Measurements from ENCODE around the gene ALG13.
"Not testable (repeated sequence)": the region's sequence is repeated elsewhere in the genome, so short reads cannot be mapped to it uniquely, and the experiment has no call there.

ALG13 gene

DNA sequence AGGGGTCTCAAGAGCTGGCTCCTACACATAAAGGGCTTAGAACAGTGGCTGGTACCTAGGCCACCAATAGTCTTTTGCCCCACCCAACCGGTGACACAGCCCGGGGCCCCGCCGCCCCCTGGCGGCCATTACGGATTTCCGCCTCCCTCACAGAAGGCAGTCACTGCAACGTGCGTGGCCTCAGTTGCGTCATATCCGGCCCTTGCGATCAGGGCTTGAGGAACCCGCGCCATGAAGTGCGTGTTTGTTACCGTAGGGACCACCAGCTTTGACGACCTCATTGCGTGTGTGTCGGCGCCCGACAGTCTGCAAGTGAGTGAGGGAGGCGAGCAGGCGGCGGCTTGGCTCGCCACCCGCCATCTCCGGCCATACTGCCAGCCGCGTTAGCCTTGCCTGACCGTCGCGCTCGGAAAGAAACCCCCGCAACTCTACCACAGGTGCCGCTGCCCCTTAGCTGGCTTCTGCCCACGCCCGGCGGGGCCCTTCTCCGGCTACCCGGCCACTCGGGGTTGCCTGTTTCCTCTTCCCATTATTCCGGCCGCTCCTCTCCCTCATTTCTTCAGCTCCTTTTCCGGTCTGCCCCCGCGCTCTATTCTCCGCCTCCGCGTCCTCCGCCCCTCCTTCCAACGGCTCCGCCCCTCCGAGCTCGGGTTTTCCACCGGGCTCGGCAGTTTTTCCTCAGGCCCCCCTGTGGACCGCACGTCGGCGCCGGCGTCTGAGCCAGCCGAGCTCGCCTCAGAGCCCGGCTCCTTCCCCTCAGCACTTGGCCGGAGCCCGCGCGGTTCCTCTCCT is at the start of gene ALG13:
TSS of gene ALG13 (plus strand) at position 183 of the 792 bp plus-strand sequence. CDS start at position 232, 49 bp downstream.
- peak; percentile 86 for DNase-seq

DNA sequence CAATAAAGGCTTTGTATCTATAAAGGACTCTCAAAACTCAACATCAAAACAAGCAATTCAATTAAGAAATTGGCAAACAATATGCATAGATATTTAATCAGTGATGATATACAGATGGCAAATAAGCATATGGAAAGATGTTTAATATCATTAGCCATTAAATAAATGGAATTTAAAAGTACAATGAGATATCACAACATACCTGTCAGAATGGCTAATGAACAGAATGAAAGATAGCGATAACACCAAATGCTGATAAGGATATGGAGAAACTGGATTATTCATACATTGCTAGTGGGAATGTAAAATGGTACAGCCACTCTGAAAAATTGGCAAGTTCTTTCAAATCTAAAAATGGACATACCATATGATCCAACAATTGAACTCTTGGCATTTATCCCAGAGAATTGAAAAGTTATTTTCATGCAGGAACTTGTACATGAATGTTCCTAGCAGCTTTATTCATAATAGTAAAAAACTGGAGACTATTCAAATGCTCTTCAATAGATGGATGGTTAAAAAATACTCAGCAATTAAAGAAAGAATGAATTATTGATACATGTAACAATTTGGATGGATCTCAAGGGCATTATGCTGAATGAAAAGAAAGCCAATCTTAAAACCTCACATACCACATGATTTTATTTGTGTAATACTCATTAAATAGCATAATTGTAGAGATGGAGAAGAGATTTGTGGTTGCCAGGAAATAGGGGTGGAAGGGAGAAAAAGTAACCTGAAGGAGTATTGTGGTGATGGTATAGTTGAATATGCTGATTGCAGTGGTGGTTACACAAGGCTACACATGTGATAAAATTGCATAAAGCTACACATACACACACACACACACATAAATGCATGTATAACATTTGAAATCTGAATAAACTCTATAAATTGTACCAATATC is 45.9 kb upstream of the ALG13 start:
- DNase-seq = no peak

DNA sequence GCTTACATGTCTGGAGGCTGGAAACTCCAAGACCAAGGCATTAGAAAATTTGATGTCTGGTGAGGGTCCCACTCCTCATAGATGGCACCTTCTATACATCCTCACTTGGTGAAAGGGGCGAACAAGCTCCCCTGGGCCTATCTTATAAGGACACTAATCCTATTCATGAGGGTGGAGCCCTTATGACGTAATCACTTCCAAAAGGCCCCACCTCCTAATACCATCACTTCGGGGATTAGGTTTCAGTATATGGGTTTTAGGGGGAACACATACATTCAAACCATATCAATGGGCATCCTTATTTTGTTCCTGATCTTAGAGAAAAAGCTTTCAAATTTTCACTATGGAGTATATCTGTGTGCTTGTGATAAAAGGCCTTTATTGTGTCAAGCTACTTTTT is 39.0 kb upstream of the ALG13 start:
- DNase-seq = no peak

DNA sequence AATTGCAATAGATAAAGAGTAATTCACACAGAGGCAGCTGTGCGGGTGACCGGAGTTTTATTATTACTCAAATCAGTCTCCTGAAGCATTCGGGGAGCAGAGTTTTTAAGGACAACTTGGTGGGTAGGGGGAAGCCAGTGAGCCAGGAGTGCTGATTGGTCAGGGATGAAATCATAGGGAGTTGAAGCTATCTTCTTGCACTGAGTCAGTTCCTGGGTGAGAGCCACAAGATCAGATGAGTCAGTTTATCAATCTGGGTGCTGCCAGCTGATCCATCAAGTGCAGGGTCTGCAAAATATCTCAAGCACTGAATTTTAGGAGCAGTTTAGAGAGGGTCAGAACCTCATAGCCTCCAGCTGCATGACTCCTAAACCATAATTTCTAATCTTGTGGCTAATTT is 35.8 kb upstream of the ALG13 start:
- not testable (repeated sequence) for DNase-seq

DNA sequence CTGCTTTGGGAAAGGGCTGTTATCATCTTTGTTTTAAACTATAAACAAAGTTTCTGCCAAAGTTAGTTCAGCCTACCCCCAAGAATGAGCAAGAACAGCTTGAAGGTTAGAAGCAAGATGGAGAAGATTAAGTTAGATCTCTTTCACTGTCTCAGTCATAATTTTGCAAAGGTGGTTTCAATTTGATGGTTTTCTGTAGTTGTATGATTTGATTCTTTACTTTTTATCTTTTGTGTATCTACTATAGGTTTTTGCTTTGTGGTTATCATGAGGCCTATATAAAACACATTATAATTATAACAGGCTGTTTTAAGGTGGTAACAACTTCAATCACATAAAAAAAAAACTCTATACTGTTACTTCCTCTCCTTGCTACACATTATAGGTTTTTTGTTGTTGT is 35.4 kb upstream of the ALG13 start:
- no peak for DNase-seq

DNA sequence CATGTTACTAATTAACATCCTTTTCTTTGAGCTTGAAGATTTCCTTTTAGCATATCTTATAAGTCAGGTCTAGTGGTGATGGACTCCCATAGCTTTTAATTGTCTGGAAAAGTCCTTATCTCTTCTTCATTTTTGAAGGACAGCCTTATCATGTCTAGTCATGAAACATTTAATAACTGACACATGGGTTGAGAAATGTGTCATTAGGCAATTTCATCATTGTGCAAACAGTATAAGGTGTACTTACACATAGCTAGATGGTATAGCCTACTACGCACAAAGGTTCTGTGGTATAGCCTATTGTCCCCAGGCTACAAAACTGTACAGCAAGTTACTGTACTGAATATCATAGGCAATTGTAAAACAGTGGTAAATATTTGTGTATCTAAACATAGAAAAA is 34.5 kb upstream of the ALG13 start:
- DNase-seq = no peak

DNA sequence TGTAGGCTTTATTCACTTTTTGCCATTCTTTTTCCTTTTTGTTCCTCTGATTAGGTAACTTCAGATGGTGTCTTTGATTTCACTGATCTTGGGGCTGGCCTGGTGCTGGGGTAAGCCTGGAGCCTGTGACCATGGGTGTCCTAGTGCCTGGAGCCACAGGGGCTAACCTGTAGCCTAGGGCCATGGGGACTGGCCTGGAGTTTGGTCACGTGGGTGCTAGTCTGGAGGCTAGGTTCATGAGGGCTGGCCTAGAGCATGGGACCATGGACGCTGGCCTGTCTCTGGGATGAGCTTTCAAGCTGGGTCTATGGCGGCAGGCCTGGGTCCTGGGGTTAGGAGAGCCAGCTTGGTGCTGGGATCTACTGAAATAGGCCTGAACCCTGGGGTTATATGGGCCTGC is 32.2 kb upstream of the ALG13 start:
- no peak for DNase-seq

DNA sequence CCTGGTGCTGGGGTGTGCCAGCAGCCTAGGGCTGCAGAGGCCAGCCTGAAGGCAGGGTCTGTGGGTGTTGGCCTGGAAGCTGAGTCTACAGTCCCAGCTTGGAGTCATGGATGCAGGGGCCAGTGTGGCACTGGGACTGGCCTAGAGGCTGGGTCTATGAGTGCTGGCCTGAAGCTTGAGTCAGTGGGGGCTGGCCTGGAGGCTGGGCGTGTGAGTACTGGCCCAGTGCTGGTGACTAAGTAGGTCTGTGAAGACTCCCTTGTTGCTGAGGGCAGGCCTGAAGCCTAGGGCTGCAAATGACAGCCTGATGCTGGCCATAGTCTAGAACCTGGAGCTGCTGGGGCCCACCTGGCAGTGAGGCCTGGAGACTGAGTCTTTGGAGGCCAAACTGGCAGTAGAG is 31.3 kb upstream of the ALG13 start:
- no peak for DNase-seq

DNA sequence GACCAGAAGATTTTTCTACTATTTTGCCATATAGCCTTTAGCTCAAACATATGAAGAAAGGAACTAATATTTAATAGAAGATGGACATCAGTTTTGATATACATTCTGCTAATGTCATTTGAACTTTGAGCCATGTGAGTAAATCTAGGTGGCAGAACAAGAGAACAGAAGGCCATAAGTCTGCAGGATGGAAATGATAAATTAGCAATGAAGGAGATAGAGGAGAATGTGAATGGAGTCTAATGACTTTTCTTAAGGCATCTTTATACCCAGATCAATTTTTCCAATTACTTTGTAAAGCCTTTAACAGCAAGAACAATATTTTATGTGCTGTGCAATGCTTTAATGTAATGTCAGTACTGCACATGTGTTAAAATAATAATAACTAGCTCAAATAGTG is 30.1 kb upstream of the ALG13 start:
- DNase-seq = no peak

DNA sequence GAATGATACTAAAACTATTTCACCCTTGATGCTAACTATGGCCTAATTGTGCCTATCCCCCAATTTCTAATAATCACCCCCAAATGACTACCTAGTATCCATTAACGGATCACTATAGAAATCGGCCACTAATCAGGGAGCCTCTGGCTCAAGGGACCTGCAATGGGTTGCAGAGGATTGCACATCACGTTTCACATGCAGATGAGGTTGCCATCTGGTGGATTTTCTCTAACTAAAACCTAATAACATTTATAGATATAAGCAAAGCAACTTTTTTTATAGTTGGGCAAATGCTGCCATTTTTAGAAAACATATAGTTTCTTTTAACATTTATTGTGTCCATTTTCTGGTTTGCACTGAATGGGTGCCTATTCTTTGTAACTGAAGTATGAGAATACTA is 28.3 kb upstream of the ALG13 start:
- no peak for DNase-seq

DNA sequence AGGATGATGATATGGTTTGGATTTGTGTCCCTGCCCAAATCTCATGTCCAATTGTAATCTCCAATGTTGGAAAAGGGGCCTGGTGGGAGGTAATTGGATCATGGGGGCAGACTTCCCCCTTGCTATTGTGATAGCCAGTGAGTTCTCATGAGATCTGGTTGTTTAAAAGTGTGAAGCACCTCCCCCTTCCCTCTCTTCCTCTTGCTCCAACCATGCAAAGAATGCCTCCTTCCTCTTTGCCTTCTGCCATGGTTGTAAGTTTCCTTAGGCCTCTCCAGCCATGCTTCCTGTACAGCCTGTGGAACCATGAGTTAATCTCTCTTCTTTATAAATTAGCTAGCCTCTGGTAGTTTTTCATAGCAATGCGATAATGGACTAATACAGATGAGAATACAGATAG is 19.7 kb upstream of the ALG13 start:
- no peak for DNase-seq

DNA sequence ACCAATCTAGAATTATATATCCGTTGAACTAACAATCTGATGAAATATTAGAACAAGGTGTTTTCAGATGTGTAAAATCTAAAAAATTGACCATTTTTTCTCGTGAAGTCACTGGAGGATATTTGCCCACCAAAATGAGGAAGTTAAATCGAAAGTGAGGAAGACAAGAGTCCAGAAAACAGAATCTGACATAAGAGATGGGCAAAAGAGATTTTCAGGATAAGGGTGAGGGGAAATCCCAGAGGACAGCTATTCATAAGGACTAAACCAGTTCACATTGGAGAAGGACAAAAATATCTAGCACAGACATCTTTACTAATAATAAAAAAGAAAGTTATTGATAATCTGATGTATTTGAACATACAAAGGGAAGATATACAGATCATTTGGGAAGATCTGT is 18.7 kb upstream of the ALG13 start:
- no peak for DNase-seq

DNA sequence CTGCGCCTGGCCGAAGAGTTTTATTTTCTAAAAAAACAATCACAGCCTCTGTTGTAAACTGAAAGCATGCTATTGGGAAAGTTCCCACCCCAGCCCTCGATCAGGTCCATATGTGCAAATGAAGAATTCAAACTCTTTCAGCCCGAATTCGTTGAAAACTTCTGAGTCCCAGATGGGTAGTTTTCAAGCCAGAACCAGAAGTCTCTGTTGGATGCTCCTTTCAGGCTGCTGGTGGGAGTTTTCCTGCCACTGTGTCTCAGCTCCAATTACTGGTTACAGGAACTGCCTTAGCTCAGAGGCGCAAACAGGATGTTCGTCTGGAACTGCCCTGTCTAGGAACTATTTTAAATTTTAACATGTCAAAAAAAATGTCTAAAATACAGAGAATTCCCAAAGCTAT is 9.3 kb upstream of the ALG13 start:
- DNase-seq = no peak

DNA sequence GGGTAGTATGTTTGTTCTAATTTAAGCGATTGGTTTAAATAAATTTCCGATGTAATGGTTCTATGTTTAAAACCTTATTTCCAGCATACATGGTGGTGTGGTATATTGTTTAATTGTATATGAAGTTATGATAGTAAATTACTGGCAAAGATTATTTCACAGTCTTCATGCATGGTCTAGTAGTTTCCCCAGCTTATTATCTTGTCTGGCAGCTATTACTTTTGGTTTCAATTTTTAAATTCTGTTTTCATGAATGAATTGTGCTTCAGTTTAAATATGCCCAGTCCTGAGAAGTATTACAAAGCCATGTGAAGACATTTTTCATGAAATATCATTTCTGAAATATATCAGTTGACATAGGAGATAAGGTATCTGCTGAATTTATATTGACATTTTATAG is 6.3 kb downstream of the ALG13 start:
- DNase-seq = no peak

DNA sequence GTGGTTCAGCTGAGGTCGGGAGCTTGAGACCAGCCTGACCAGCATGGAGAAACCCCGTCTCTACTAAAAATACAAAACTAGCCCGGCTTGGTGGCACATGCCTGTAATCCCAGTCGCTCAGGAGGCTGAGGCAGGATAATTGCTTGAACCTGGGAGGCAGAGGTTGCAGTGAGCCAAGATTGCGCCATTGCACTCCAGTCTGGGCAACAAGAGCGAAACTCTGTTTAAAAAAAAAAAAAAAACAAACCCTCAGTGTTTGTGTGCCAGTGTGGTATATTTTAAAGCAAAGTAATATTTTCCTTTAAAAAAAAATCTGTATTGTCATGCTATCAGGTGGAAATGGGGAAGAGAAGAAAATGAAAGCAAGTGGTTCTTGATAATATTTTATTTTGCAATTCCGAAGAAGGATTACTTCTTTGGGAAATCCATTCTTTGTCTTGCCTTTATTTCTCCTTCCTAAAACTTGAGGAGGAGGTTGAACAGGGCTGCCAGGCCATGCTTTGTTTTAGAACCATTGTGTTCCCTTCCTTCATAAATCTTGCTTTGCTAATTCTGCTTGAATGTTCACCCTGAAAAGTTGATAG is 14.4 kb downstream of the ALG13 start:
- DNase-seq = no peak

DNA sequence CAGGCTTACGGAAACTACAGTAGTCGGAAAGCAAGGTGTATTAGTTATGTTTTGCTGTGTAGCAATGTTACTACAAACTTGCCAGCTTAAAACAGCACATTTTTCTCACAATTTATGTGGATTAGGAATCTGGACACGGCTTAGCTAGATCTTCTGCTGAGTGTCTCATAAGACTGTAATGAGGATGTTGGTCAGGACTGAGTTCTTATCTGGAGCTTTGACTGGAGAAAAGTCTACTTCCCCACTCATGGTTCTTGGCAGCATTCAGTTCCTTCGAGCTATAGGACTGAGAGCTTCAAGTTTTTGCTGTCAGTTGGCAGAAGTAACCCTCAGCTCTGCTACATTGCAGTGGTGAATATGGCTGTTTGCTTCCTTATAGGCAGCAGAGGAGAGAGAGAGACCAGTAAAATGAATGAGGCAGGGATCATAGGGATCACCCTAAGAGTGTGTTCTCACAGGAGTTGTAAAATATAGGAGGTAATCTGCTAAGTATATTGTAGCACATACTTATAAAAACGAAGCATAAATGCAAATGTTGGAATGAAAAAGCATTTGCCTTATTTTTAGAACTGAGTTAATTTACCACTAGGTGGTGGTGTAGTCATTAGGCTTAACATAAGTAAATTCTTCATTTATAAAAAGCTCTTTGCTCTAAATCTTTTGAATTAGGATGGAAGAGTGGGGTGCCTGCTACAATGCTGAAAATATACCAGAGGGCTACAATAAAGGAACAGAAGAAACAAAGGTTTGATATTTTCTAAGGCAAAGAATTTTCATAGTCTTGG is 38.6 kb downstream of the ALG13 start:
- DNase-seq = no peak

DNA sequence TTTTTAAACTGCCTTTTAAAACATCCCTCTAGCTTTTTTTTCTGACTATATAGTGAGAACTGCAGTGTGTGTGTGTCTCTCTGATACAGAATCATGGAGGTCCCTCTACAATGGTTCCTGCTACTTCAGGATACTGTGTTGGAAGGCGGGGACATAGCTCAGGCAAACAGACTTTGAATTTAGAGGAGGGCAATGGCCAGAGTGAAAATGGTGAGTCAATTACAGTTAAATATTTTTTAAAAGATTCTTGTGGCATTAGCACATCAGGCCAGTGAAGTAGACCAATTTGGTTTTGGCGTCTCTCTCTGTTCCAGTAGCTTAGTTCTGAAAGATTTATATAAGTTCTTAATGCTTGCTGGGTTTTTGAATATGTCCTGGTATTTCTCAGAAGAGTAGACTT is 47.1 kb downstream of the ALG13 start:
- no peak for DNase-seq

DNA sequence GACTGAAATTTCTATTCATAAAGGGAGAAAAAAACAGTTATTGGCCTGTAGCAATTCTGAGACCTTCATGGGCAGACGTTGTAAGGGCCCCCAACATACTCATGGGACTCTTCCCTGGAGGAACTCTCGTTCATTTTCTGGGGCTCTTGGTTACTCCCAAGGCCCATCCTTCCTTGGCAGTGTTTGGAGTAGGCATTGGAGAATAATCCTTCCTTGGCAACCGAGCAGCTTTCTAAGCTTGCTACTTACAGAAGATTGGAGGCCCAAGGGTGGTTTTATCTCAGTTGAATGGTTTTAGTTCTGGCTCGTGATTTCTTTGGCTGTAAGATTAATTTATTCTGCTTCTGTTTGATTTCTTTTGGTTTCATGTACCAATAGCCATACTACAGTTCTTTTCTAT is 50.4 kb downstream of the ALG13 start:
- DNase-seq = no peak

DNA sequence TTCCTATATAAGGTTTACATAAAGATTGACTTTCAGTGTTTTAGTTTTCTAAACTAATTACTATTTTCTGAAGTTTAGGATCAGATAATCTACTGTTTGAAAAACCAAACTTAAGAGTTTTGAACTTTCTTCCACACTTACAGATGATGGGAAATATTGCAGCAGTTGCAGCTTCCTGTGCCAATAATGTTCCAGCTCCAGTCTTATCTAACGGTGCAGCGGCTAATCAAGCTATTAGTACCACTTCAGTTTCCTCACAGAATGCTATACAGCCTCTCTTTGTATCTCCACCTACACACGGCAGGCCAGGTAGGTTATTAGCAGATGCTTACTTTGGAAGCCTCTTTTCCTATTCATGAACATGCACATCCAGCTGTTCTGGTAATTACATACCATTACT is 55.6 kb downstream of the ALG13 start:
- DNase-seq = no peak

DNA sequence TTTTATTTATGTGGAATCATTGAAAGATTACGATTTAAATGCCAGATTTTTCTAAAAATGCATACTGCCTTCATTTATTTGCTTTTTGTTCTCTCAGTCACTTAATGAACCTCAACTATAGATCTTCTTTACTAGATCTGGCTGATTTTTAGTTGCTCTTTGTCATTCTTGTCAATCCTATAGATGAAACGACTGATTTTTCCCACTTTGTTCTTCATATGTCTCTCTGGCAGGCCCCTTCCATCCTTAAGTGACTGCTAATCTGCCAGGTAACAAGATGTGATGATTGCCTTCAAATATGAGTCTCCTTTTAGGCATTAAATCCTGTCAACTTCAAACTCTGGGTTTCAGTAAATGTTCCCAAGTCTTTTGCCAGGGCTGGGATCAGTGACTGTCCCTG is 61.0 kb downstream of the ALG13 start:
- no peak for DNase-seq

DNA sequence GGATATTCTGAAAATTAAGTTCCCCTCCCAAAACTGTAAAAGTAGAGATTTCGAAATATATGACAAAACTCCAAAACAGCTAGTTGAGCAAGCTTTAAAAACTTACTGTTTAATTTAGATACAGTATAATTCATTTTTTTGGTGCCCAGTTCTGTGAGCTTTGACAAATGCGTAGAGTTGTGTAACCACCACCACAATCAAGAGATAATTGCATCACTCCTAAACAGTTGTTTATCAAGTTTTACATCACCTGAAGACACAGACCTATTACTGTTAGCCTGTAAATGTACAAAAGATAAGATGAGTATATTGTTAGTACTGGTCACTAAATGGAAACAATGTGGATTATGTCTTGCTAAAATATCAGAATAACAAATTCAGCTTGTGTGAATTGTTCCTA is 62.3 kb downstream of the ALG13 start:
- DNase-seq = no peak

DNA sequence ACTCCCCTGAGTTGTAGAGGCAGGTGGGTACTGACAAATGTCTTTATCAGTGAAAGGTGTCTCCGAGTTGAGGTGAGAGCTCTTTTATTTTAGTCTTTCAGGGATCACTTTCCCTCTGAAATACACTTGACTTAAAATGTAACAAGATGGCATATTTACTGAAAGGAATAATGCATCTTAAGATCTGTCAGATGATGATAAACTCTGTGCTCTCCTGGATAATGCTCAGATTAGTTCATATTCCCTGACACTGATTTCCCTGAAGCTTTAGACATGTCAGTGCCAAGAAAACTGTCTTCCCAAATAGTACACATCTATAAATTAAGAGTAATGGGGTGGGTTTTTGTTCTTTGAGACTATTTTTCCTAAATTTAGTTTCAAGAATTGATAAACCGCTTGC is 75.5 kb downstream of the ALG13 start:
- no peak for DNase-seq

DNA sequence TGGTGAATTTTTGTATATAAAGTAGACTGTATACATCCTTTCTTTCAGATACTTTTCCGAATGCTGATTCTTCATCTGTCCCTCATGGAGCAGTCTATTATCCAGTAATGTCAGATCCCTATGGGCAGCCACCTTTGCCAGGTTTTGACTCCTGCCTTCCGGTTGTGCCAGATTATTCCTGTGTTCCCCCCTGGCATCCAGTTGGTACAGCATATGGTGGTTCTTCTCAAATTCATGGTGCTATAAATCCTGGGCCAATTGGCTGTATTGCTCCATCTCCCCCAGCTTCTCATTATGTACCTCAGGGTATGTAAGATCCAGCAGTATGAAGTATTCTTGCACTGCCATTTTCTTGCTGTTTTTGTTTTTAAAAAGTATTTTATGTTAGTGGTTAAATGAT is 78.7 kb downstream of the ALG13 start:
- DNase-seq = no peak
